ENCODE results near the gene PCDH15. TPM values are rescaled to one million over a fixed set of nuclear protein-coding genes. Genes with fewer than 3 reads are reported as not detected.

The PCDH15 gene
- total RNA-seq, 6 donors from 2014 or later: 0.59 to 1.9 (median 1.1) TPM

DNA sequence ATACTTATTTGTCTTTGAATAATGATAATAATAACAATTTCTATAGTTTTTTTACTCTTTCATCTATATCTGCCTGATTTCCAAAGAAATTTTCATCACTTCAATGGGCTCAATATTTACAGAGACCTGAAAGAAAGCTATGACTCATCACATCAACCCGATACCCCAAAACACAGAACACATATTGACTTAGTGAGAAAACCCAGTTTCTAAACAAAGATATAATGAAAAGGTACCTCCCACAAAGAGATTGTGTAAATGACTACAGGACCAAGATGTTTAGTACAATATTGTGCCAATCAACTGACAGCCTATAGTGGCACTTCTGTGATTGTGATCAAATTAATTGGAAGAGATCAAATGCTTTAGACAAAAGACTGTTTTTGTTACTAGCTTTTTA, 133.9 kb downstream of the PCDH15 start:
- ATAC-seq (ENCODE audit: low FRiP score in 2 of 2) (no peak), DNase-seq (no peak)
- Histone ChIP-seq H3K9me3 (no peaks in the 10 kb centered on the region), H3K4me1 (no peaks in the 10 kb centered on the region), H3K27me3 (no peaks in the 10 kb centered on the region), H3K36me3 (no peaks in the 10 kb centered on the region), H3K4me3 (no peak overlapping the region), H3K27ac (no peak overlapping the region)
- WGBS, 2 donors: 63 to 66% methylated on average over 1 of the region's 1 CpG
- TF ChIP-seq POLR2AphosphoS5 (IDR thresholded peaks at IDR 0.05): no peak

DNA sequence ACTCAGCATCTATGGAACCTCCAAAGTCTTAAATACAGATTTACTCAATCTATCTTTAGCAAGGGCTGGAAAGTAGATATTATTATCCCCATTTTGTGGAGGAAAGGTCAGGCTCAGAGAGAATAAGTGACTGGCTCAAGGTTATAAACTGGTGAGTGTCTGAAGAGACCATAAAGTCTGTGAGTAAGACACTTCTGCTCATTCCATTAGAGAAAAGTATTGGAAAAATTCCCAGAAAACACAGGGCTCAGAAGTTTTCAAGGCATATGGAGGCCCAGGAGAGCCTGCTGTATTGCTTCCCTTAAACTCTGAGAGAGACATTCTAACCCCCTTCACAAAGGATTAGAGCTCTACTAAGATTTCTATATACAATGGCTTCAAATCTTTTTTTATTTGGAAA, 134.8 kb downstream of the PCDH15 start:
- no peaks in the 10 kb centered on the region for H3K4me1 ChIP-seq
- H3K27ac ChIP-seq: no peak overlapping the region
- H3K36me3 ChIP-seq: no peaks in the 10 kb centered on the region
- no peaks in the 10 kb centered on the region for H3K9me3 ChIP-seq
- TF ChIP-seq POLR2AphosphoS5 (IDR thresholded peaks at IDR 0.05) (no peak), EP300 (IDR thresholded peaks at IDR 0.05) (no peak), POLR2A (IDR thresholded peaks at IDR 0.05) (no peak)
- TF ChIP-seq, protein P1, sequence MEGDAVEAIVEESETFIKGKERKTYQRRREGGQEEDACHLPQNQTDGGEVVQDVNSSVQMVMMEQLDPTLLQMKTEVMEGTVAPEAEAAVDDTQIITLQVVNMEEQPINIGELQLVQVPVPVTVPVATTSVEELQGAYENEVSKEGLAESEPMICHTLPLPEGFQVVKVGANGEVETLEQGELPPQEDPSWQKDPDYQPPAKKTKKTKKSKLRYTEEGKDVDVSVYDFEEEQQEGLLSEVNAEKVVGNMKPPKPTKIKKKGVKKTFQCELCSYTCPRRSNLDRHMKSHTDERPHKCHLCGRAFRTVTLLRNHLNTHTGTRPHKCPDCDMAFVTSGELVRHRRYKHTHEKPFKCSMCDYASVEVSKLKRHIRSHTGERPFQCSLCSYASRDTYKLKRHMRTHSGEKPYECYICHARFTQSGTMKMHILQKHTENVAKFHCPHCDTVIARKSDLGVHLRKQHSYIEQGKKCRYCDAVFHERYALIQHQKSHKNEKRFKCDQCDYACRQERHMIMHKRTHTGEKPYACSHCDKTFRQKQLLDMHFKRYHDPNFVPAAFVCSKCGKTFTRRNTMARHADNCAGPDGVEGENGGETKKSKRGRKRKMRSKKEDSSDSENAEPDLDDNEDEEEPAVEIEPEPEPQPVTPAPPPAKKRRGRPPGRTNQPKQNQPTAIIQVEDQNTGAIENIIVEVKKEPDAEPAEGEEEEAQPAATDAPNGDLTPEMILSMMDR (IDR thresholded peaks at IDR 0.05): no peak
- H3K27me3 ChIP-seq: no peaks in the 10 kb centered on the region
- no peak overlapping the region for H3K4me3 ChIP-seq
- no peak for DNase-seq
- no peak for ATAC-seq (ENCODE audit: low FRiP score in 2 of 2)

DNA sequence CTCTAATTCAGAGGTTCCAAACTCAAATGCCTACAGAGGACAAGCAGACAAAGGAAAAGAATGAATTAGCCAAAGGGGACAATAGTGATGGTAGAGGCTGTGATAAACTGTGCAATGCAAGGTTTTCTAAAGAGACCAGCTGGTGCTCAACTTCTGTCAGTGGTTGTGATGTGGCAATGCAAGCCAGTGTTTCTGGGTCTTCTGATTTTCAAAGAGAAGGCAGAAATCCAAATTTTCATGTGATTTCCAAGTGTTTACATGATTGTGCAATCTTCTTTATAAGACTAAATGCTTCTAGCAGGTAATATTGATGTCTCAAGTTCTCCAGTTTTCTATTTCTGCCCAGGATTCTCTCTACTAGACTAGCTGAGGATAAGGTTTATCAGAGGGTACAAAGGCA, 135.9 kb downstream of the PCDH15 start:
- H3K9me3 ChIP-seq: no peaks in the 10 kb centered on the region
- H3K4me3 ChIP-seq: no peak overlapping the region
- no peak overlapping the region for H3K27ac ChIP-seq
- H3K36me3 ChIP-seq: no peaks in the 10 kb centered on the region
- no peaks in the 10 kb centered on the region for H3K27me3 ChIP-seq
- ATAC-seq (ENCODE audit: low FRiP score in 2 of 2) (no peak), DNase-seq (peak in 1 of 2 donors; percentile 22)
- TF ChIP-seq EP300 (IDR thresholded peaks at IDR 0.05): no peak
- TF ChIP-seq, protein P1 (IDR thresholded peaks at IDR 0.05): no peak
- no peak for TF ChIP-seq POLR2A (IDR thresholded peaks at IDR 0.05)
- no peak for TF ChIP-seq POLR2AphosphoS5 (IDR thresholded peaks at IDR 0.05)
- no peaks in the 10 kb centered on the region for H3K4me1 ChIP-seq

DNA sequence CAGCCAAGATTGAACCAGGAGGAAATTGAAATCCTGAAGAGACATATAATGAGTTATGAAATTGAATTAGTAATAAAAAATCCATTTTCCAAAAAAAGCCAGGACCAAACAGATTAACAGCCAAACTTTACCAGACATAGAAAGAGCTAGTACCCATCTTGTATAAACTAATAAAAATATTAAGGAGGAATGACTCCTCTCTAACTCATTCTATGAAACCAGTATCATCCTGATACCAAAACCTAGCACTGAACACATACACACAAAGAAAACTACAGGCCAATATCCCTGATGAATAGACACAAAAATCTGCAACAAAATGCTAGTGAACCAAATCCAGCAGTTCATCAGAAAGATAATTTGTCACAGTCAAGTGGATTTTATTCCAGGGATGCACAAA, 140.6 kb downstream of the PCDH15 start:
- ATAC-seq (ENCODE audit: low FRiP score in 2 of 2): no peak
- DNase-seq: no peak
- Histone ChIP-seq H3K9me3 (no peaks in the 10 kb centered on the region), H3K36me3 (no peaks in the 10 kb centered on the region), H3K4me3 (no peak overlapping the region), H3K4me1 (no peaks in the 10 kb centered on the region), H3K27me3 (no peaks in the 10 kb centered on the region), H3K27ac (no peak overlapping the region)
- TF ChIP-seq EP300 (IDR thresholded peaks at IDR 0.05): no peak
- TF ChIP-seq POLR2A (IDR thresholded peaks at IDR 0.05): no peak
- TF ChIP-seq, protein P1 (IDR thresholded peaks at IDR 0.05): no peak
- TF ChIP-seq POLR2AphosphoS5 (IDR thresholded peaks at IDR 0.05): no peak

DNA sequence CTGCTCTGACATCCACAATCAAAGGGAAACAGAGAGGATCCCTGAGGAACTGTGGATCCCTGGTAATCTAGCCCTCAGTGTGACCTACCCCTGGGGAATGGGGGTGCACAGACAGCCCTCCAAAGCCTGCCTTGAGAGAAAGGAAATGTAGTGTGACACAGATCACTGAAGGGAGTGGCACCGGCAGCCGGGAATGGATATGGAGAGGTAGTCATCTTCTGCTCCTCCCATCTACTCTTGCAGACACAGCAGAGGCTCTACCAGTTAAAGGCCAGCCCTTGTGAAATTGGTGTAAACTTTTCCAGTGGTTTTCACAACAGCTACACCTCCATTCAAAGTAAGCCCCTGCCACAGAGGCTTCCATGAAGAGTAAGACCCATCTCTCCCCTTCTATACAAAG, 144.4 kb downstream of the PCDH15 start:
- DNase-seq (no peak), ATAC-seq (ENCODE audit: low FRiP score in 2 of 2) (no peak)
- H3K36me3 ChIP-seq: no peaks in the 10 kb centered on the region
- no peak overlapping the region for H3K4me3 ChIP-seq
- no peaks in the 10 kb centered on the region for H3K4me1 ChIP-seq
- H3K9me3 ChIP-seq: no peaks in the 10 kb centered on the region
- no peaks in the 10 kb centered on the region for H3K27me3 ChIP-seq
- WGBS, 2 donors: 94 to 100% methylated on average over 2 of the region's 2 CpGs
- H3K27ac ChIP-seq: no peak overlapping the region
- TF ChIP-seq POLR2A (IDR thresholded peaks at IDR 0.05): no peak
- no peak for TF ChIP-seq POLR2AphosphoS5 (IDR thresholded peaks at IDR 0.05)
- TF ChIP-seq, protein P1 (IDR thresholded peaks at IDR 0.05): no peak
- no peak for TF ChIP-seq EP300 (IDR thresholded peaks at IDR 0.05)
